ENCODE measurements around the gene GPR15LG.
"Not testable (repeated sequence)": the region's sequence is repeated elsewhere in the genome, so short reads cannot be mapped to it uniquely, and the experiment has no call there.

Gene GPR15LG

GRCh38 chr10:84176836-84177474 lies 3.4 kb downstream of the GPR15LG start:
- Histone ChIP-seq H3K27ac (ENCODE audit: low read depth, low read length) (no peak overlapping the region), H3K9me3 (ENCODE audit: control insufficient read depth in 1 of 2, low read length in 2 of 2) (no peaks in the 10 kb centered on the region), H3K27me3 (ENCODE audit: control insufficient read depth in 1 of 2, insufficient read depth in 2 of 2, low read length in 2 of 2) (no peaks in the 10 kb centered on the region)

GRCh38 chr10:84177541-84178141 lies 4.0 kb downstream of the GPR15LG start:
- Histone ChIP-seq H3K9ac (ENCODE audit: low read depth in 1 of 2, low read length in 2 of 2) (no peak overlapping the region), H3K4me1 (ENCODE audit: control insufficient read depth in 1 of 2, insufficient read depth in 2 of 2, low read length in 2 of 2) (no peaks in the 10 kb centered on the region), H3K27ac (ENCODE audit: low read depth, low read length) (no peak overlapping the region), H3K27me3 (ENCODE audit: control insufficient read depth in 1 of 2, insufficient read depth in 2 of 2, low read length in 2 of 2) (no peaks in the 10 kb centered on the region), H3K4me3 (ENCODE audit: low read depth in 1 of 2, low read length in 2 of 2) (no peak overlapping the region), H3K36me3 (ENCODE audit: control insufficient read depth in 1 of 2, insufficient read depth in 2 of 2, low read length in 2 of 2) (no peaks in the 10 kb centered on the region), H3K9me3 (ENCODE audit: control insufficient read depth in 1 of 2, low read length in 2 of 2) (no peaks in the 10 kb centered on the region)

More at GRCh38 chr10:84176836-84177474, 3.4 kb downstream of the GPR15LG start:
- Histone ChIP-seq H3K9ac (ENCODE audit: low read depth in 1 of 2, low read length in 2 of 2) (no peak overlapping the region), H3K36me3 (ENCODE audit: control insufficient read depth in 1 of 2, insufficient read depth in 2 of 2, low read length in 2 of 2) (no peaks in the 10 kb centered on the region), H3K4me3 (ENCODE audit: low read depth in 1 of 2, low read length in 2 of 2) (no peak overlapping the region), H3K4me1 (ENCODE audit: control insufficient read depth in 1 of 2, insufficient read depth in 2 of 2, low read length in 2 of 2) (no peaks in the 10 kb centered on the region)

- H3K9ac ChIP-seq (ENCODE audit: low read depth in 1 of 2, low read length in 2 of 2), result no peak overlapping the region
- H3K4me1 ChIP-seq (ENCODE audit: control insufficient read depth in 1 of 2, insufficient read depth in 2 of 2, low read length in 2 of 2), result no peaks in the 10 kb centered on the region
- H3K27ac ChIP-seq (ENCODE audit: low read depth, low read length), result no peak overlapping the region
- no peaks in the 10 kb centered on the region for H3K36me3 ChIP-seq (ENCODE audit: control insufficient read depth in 1 of 2, insufficient read depth in 2 of 2, low read length in 2 of 2)
- H3K9me3 ChIP-seq (ENCODE audit: control insufficient read depth in 1 of 2, low read length in 2 of 2), result no peaks in the 10 kb centered on the region
- H3K4me3 ChIP-seq (ENCODE audit: low read depth in 1 of 2, low read length in 2 of 2), result no peak overlapping the region
- no peaks in the 10 kb centered on the region for H3K27me3 ChIP-seq (ENCODE audit: control insufficient read depth in 1 of 2, insufficient read depth in 2 of 2, low read length in 2 of 2)
Measured at GRCh38 chr10:84178160-84178609, 4.6 kb downstream of the GPR15LG start.

DNA sequence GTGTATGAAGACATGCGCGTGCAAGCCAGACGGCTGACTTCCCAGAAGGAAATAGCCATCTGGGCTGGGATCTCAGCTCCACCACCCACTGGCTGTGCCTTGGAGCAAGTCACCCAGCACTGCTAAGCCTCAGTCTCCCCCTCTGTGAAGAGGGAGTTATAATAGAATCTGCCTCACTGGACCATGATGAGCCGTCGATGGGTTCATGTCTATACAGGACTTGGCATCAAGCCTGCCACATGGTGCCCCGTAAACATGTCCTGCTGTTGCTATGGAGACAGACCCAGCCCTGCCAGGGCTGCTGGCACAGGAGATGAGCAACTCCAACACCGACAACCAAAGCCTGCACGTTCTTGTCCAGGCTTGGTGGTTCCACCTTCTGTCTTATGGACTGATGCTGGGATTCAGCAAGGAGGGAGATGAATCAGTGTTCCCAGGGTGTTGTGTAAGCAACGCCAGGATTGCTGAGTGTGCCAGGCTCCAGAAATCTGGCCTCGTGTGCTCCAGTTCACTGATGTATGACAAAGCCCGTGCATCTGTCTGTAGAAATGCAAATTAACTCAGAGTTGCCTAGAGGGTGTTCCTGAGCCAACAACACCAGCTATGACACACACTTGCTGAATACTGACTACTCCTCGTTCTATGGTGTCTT lies 5.6 kb downstream of the GPR15LG start:
- Histone ChIP-seq H3K27ac (ENCODE audit: low read depth, low read length) (no peak overlapping the region), H3K4me1 (ENCODE audit: control insufficient read depth in 1 of 2, insufficient read depth in 2 of 2, low read length in 2 of 2) (no peaks in the 10 kb centered on the region), H3K36me3 (ENCODE audit: control insufficient read depth in 1 of 2, insufficient read depth in 2 of 2, low read length in 2 of 2) (no peaks in the 10 kb centered on the region), H3K9me3 (ENCODE audit: control insufficient read depth in 1 of 2, low read length in 2 of 2) (no peaks in the 10 kb centered on the region), H3K9ac (ENCODE audit: low read depth in 1 of 2, low read length in 2 of 2) (no peak overlapping the region), H3K27me3 (ENCODE audit: control insufficient read depth in 1 of 2, insufficient read depth in 2 of 2, low read length in 2 of 2) (no peaks in the 10 kb centered on the region), H3K4me3 (ENCODE audit: low read depth in 1 of 2, low read length in 2 of 2) (no peak overlapping the region)

DNA sequence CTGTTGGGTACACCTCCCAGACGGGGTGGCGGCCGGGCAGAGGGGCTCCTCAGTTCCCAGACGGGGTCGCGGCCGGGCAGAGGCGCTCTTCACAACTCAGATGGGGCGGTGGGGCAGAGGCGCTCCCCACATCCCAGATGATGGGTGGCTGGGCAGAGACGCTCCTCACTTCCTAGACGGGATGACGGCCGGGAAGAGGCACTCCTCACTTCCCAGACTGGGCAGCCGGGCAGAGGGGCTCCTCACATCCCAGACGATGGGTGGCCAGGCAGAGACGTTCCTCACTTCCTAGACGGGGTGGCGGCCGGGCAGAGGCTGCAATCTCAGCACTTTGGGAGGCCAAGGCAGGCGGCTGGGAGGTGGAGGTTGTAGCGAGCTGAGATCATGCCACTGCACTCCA lies 6.8 kb downstream of the GPR15LG start:
- H3K9ac ChIP-seq (ENCODE audit: low read depth in 1 of 2, low read length in 2 of 2); H3K4me3 ChIP-seq (ENCODE audit: low read depth in 1 of 2, low read length in 2 of 2); H3K27ac ChIP-seq (ENCODE audit: low read depth, low read length); H3K4me1 ChIP-seq (ENCODE audit: control insufficient read depth in 1 of 2, insufficient read depth in 2 of 2, low read length in 2 of 2); H3K9me3 ChIP-seq (ENCODE audit: control insufficient read depth in 1 of 2, low read length in 2 of 2); H3K27me3 ChIP-seq (ENCODE audit: control insufficient read depth in 1 of 2, insufficient read depth in 2 of 2, low read length in 2 of 2); H3K36me3 ChIP-seq (ENCODE audit: control insufficient read depth in 1 of 2, insufficient read depth in 2 of 2, low read length in 2 of 2): not testable (repeated sequence)

DNA sequence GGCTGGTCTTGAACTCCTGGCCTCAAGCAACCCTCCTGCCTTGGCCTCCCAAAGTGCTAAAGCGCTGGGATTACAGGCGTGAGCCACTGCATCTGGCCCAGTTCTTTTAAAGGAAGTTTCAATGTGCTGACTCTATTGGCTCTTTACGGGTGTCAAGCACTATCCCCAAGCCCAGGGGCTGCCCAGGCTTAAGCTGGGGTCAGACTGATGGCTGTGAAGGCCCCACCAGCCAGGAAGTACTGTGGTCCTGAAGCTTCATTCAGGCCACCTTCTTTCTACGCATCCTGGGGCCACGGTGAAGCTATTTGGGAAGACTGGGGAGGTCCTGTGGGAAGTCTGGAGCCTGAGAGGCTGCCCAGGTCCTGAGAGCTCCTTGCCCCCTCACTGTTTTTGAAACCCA lies 8.0 kb downstream of the GPR15LG start:
- Histone ChIP-seq H3K4me3 (ENCODE audit: low read depth in 1 of 2, low read length in 2 of 2) (no peak overlapping the region), H3K36me3 (ENCODE audit: control insufficient read depth in 1 of 2, insufficient read depth in 2 of 2, low read length in 2 of 2) (no peaks in the 10 kb centered on the region), H3K9me3 (ENCODE audit: control insufficient read depth in 1 of 2, low read length in 2 of 2) (no peaks in the 10 kb centered on the region), H3K27me3 (ENCODE audit: control insufficient read depth in 1 of 2, insufficient read depth in 2 of 2, low read length in 2 of 2) (no peaks in the 10 kb centered on the region), H3K27ac (ENCODE audit: low read depth, low read length) (no peak overlapping the region), H3K4me1 (ENCODE audit: control insufficient read depth in 1 of 2, insufficient read depth in 2 of 2, low read length in 2 of 2) (no peaks in the 10 kb centered on the region), H3K9ac (ENCODE audit: low read depth in 1 of 2, low read length in 2 of 2) (no peak overlapping the region)

- Histone ChIP-seq H3K27ac (ENCODE audit: low read depth, low read length) (no peak overlapping the region), H3K9ac (ENCODE audit: low read depth in 1 of 2, low read length in 2 of 2) (no peak overlapping the region), H3K36me3 (ENCODE audit: control insufficient read depth in 1 of 2, insufficient read depth in 2 of 2, low read length in 2 of 2) (no peaks in the 10 kb centered on the region)
Measured at GRCh38 chr10:84184517-84184916, 10.9 kb downstream of the GPR15LG start.

GRCh38 chr10:84185526-84186175 lies 12.1 kb downstream of the GPR15LG start:
- no peak overlapping the region for H3K9ac ChIP-seq (ENCODE audit: low read depth in 1 of 2, low read length in 2 of 2)
- H3K4me1 ChIP-seq (ENCODE audit: control insufficient read depth in 1 of 2, insufficient read depth in 2 of 2, low read length in 2 of 2), result no peaks in the 10 kb centered on the region
- H3K27ac ChIP-seq (ENCODE audit: low read depth, low read length), result no peak overlapping the region
- H3K36me3 ChIP-seq (ENCODE audit: control insufficient read depth in 1 of 2, insufficient read depth in 2 of 2, low read length in 2 of 2), result no peaks in the 10 kb centered on the region
- H3K27me3 ChIP-seq (ENCODE audit: control insufficient read depth in 1 of 2, insufficient read depth in 2 of 2, low read length in 2 of 2), result peaks cover 0 to 2% of the 10 kb centered on the region in 2 donors
- H3K4me3 ChIP-seq (ENCODE audit: low read depth in 1 of 2, low read length in 2 of 2), result no peak overlapping the region
- H3K9me3 ChIP-seq (ENCODE audit: control insufficient read depth in 1 of 2, low read length in 2 of 2), result no peaks in the 10 kb centered on the region

More at GRCh38 chr10:84184517-84184916, 10.9 kb downstream of the GPR15LG start:
- H3K4me1 ChIP-seq (ENCODE audit: control insufficient read depth in 1 of 2, insufficient read depth in 2 of 2, low read length in 2 of 2), result no peaks in the 10 kb centered on the region
- no peaks in the 10 kb centered on the region for H3K9me3 ChIP-seq (ENCODE audit: control insufficient read depth in 1 of 2, low read length in 2 of 2)
- no peak overlapping the region for H3K4me3 ChIP-seq (ENCODE audit: low read depth in 1 of 2, low read length in 2 of 2)
- peaks cover 0 to 2% of the 10 kb centered on the region in 2 donors for H3K27me3 ChIP-seq (ENCODE audit: control insufficient read depth in 1 of 2, insufficient read depth in 2 of 2, low read length in 2 of 2)

DNA sequence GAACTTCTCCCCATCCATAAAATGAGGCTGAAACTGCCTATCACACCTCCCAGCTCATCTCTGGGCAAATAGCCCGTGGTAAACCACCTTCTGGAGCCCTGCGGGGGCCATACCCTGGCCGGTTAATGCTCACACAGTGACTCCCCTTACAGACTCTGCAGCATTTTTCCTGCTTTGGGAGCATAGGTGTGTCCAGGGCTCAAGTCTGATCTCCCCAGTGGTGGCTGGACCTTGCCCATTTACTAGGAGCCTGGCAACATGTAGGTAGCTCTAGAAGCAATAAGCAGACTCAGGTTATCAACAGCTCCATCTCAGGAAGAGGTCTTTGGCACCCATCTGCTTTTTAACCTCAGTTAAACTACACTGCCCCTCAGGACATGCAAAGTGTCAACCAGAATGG lies 15.2 kb downstream of the GPR15LG start:
- Histone ChIP-seq H3K27me3 (ENCODE audit: control insufficient read depth in 1 of 2, insufficient read depth in 2 of 2, low read length in 2 of 2) (peaks cover 16 to 19% of the 10 kb centered on the region in 2 donors), H3K27ac (ENCODE audit: low read depth, low read length) (no peak overlapping the region), H3K4me3 (ENCODE audit: low read depth in 1 of 2, low read length in 2 of 2) (no peak overlapping the region), H3K9me3 (ENCODE audit: control insufficient read depth in 1 of 2, low read length in 2 of 2) (no peaks in the 10 kb centered on the region), H3K4me1 (ENCODE audit: control insufficient read depth in 1 of 2, insufficient read depth in 2 of 2, low read length in 2 of 2) (no peaks in the 10 kb centered on the region), H3K36me3 (ENCODE audit: control insufficient read depth in 1 of 2, insufficient read depth in 2 of 2, low read length in 2 of 2) (no peaks in the 10 kb centered on the region), H3K9ac (ENCODE audit: low read depth in 1 of 2, low read length in 2 of 2) (no peak overlapping the region)

DNA sequence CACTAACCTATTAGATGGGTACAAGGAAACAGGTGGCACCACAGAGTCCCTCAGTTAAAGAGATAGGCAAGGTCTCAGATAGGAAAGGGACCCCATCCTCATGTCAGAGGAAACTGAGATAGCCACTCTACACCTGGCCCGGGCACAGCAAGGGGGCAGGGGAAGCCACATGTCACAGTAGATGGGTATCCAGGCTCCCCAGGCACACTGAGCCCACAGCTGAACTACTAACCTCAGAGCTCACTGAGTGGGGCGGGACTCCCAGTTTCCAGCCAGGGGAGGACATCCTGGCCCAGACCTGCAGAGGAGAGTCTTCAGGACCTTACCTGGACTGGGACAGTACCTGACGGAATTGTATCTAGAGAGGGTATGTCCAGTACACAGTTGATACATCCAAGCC lies 17.0 kb downstream of the GPR15LG start:
- H3K36me3 ChIP-seq (ENCODE audit: control insufficient read depth in 1 of 2, insufficient read depth in 2 of 2, low read length in 2 of 2), result no peaks in the 10 kb centered on the region
- no peak overlapping the region for H3K9ac ChIP-seq (ENCODE audit: low read depth in 1 of 2, low read length in 2 of 2)
- peaks cover 4% of the 10 kb centered on the region in 2 donors for H3K4me1 ChIP-seq (ENCODE audit: control insufficient read depth in 1 of 2, insufficient read depth in 2 of 2, low read length in 2 of 2)
- no peaks in the 10 kb centered on the region for H3K9me3 ChIP-seq (ENCODE audit: control insufficient read depth in 1 of 2, low read length in 2 of 2)
- H3K27me3 ChIP-seq (ENCODE audit: control insufficient read depth in 1 of 2, insufficient read depth in 2 of 2, low read length in 2 of 2), result peaks cover 32 to 38% of the 10 kb centered on the region in 2 donors
- H3K27ac ChIP-seq (ENCODE audit: low read depth, low read length), result no peak overlapping the region
- H3K4me3 ChIP-seq (ENCODE audit: low read depth in 1 of 2, low read length in 2 of 2), result no peak overlapping the region
